Colonic mucosa (tissue), 4 donors: ENCODE data around the gene TECTA. TPM values are rescaled to one million over a fixed set of nuclear protein-coding genes. Genes with fewer than 3 reads are reported as not detected.

Source experiments
- DNase-seq: peaks from one replicate; pipeline ENCODE4 v3.0.0-alpha.2; 2020
- H3K27ac ChIP-seq: fragments of 200-600 bp; one replicate; pipeline ENCODE4 v1.8.0; 2021
- H3K27me3 ChIP-seq: fragments of 200-600 bp; one replicate; pipeline ENCODE4 v1.8.0; 2021
- H3K36me3 ChIP-seq: fragments of 200-600 bp; one replicate; pipeline ENCODE4 v1.8.0; 2021
- H3K4me1 ChIP-seq: fragments of 200-600 bp; one replicate; pipeline ENCODE4 v1.8.0; 2021; ENCODE audit warnings: mild to moderate bottlenecking
- H3K4me3 ChIP-seq: fragments of 200-600 bp; one replicate; pipeline ENCODE4 v1.8.0; 2021
- H3K9ac ChIP-seq, 2 donors: one replicate each; pipeline ENCODE4 v1.7.0; 2013; ENCODE audit warnings: control low read depth in 2 of 2, low read depth in 2 of 2, low read length in 2 of 2
- H3K9me3 ChIP-seq: fragments of 200-600 bp; one replicate; pipeline ENCODE4 v1.8.0; 2021
- CTCF ChIP-seq: fragments of 200-600 bp; IDR thresholded peaks from one replicate; pipeline ENCODE4 v1.8.0; 2022; ENCODE audit warnings: antibody characterized with exemption, mild to moderate bottlenecking
- intact Hi-C: fragments of 100-400 bp; cut with DNase I; formaldehyde crosslinking; loops from one replicate; pipeline ENCODE4 v1.14.1; 2022
- total RNA-seq, 2 donors: library from RNA; stranded (reverse); fragmentation: NEBNext Ultra II Directional in 1 of 2; extraction: Animal tissue kit (Norgen Biotek cat#: 25700) in 1 of 2; gene quantifications; one replicate each; pipeline ENCODE4 v1.2.1, GENCODE V29; 2021
- donor health status: healthy.
- donor health status: DM: no; HTN: no; CAD: no.
- donor health status: DM: no; HTN: no; CAD: no.

Gene TECTA
- total RNA-seq, 2 donors from 2014 or later = 0.16 to 0.20 TPM

GRCh38 chr11:121212536-121213361 is 111.7 kb downstream of the TECTA start:
- H3K36me3 ChIP-seq = no peaks in the 10 kb centered on the region
- H3K4me3 ChIP-seq = no peak overlapping the region
- DNase-seq = no peak
- no peaks in the 10 kb centered on the region for H3K27me3 ChIP-seq
- no peaks in the 10 kb centered on the region for H3K9me3 ChIP-seq
- H3K27ac ChIP-seq = no peak overlapping the region
- no peaks in the 10 kb centered on the region for H3K4me1 ChIP-seq
- H3K9ac ChIP-seq = no peak overlapping the region
- no peak for TF ChIP-seq CTCF
- intact Hi-C loops = no loop called here

- Histone ChIP-seq H3K27me3 (no peaks in the 10 kb centered on the region), H3K4me1 (no peaks in the 10 kb centered on the region), H3K9me3 (no peaks in the 10 kb centered on the region), H3K4me3 (no peak overlapping the region), H3K27ac (no peak overlapping the region), H3K36me3 (no peaks in the 10 kb centered on the region), H3K9ac (no peak overlapping the region)
- intact Hi-C loops = no loop called here
- DNase-seq = no peak
- TF ChIP-seq CTCF = no peak
Measured at GRCh38 chr11:121213362-121213893, 112.4 kb downstream of the TECTA start.

- no peaks in the 10 kb centered on the region for H3K27me3 ChIP-seq
- H3K36me3 ChIP-seq = no peaks in the 10 kb centered on the region
- H3K9me3 ChIP-seq = no peaks in the 10 kb centered on the region
- H3K9ac ChIP-seq = no peak overlapping the region
- no peaks in the 10 kb centered on the region for H3K4me1 ChIP-seq
- no peak overlapping the region for H3K27ac ChIP-seq
- H3K4me3 ChIP-seq = no peak overlapping the region
- intact Hi-C loops = no loop called here
- DNase-seq = no peak
- no peak for TF ChIP-seq CTCF
Measured at GRCh38 chr11:121214861-121215260, 113.8 kb downstream of the TECTA start.

- DNase-seq = no peak
- H3K4me1 ChIP-seq = no peaks in the 10 kb centered on the region
- H3K27ac ChIP-seq = no peak overlapping the region
- intact Hi-C loops = no loop called here
- H3K4me3 ChIP-seq = no peak overlapping the region
- no peaks in the 10 kb centered on the region for H3K27me3 ChIP-seq
- no peak for TF ChIP-seq CTCF
- no peaks in the 10 kb centered on the region for H3K36me3 ChIP-seq
- H3K9ac ChIP-seq = no peak overlapping the region
- no peaks in the 10 kb centered on the region for H3K9me3 ChIP-seq
Measured at GRCh38 chr11:121221496-121222200, 120.6 kb downstream of the TECTA start.

DNA sequence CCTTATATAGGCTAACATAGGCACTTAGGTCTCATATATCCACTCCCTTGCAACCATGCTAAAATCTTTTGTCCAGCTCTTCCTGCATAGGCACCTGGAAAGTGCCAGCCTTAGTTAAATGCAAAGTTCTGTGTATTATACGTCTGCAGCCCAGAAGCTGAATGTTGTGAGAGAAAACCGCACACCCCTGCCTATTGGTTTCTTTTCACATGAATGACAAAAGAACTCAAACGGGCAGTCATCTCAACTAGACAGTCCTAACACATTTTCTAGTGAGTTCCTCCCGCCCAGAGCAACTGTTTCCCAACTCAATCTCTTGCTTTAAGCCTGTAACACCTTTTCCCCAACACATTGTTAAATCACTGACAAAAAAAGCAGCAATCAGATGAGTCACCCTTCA is 122.1 kb downstream of the TECTA start:
- no peak overlapping the region for H3K4me3 ChIP-seq
- no peak overlapping the region for H3K27ac ChIP-seq
- TF ChIP-seq CTCF = no peak
- H3K27me3 ChIP-seq = no peaks in the 10 kb centered on the region
- H3K9me3 ChIP-seq = no peaks in the 10 kb centered on the region
- DNase-seq = no peak
- intact Hi-C loops = no loop called here
- no peak overlapping the region for H3K9ac ChIP-seq
- no peaks in the 10 kb centered on the region for H3K4me1 ChIP-seq
- H3K36me3 ChIP-seq = no peaks in the 10 kb centered on the region
